ENCODE measurements around the gene TRAPPC3.

DNA sequence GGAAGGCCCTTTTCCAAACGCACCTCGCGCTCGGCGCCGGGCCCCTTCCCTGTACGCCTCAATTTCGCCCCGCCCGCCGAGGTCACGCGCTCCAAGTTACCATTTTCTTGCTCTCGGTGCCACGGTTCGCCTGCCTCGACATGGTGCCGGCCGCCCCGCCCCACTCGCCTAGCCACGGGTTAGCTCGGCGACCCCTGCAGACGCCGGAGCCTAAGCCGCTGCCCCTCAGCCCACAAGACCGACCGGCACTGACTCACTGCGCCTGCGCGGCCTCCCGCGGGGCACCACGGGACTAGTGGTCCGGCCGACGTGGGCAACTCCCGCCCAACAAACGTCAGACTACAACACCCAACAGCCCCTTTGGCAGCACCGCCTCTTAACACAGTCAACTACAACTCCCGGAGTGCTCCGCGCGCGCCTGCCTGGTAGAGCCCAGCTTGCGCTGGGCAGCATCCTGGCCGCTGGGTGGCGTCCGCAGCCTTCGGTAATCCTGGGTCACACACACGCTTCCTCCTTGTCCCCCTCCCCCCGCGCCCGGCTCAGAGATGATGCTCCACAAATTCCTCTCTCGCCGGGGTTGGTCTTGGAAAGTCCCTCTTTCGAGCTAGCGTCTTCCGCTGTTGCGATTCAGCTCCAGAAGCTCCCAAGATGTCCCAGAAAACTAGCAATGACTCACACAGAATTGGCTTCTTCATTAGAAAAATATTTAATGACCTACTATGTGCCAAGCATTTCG lies at the start of gene TRAPPC3:
- TF ChIP-seq, protein P1, sequence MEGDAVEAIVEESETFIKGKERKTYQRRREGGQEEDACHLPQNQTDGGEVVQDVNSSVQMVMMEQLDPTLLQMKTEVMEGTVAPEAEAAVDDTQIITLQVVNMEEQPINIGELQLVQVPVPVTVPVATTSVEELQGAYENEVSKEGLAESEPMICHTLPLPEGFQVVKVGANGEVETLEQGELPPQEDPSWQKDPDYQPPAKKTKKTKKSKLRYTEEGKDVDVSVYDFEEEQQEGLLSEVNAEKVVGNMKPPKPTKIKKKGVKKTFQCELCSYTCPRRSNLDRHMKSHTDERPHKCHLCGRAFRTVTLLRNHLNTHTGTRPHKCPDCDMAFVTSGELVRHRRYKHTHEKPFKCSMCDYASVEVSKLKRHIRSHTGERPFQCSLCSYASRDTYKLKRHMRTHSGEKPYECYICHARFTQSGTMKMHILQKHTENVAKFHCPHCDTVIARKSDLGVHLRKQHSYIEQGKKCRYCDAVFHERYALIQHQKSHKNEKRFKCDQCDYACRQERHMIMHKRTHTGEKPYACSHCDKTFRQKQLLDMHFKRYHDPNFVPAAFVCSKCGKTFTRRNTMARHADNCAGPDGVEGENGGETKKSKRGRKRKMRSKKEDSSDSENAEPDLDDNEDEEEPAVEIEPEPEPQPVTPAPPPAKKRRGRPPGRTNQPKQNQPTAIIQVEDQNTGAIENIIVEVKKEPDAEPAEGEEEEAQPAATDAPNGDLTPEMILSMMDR (conservative IDR thresholded peaks at IDR 0.05; ENCODE audit: low read length), result peak; percentile 91
- no peak for TF ChIP-seq EZH2phosphoT487 (IDR thresholded peaks at IDR 0.05; ENCODE audit: borderline replicate concordance)

Measured in Loucy (cell line).